ENCODE measurements around the gene QRICH1.

DNA sequence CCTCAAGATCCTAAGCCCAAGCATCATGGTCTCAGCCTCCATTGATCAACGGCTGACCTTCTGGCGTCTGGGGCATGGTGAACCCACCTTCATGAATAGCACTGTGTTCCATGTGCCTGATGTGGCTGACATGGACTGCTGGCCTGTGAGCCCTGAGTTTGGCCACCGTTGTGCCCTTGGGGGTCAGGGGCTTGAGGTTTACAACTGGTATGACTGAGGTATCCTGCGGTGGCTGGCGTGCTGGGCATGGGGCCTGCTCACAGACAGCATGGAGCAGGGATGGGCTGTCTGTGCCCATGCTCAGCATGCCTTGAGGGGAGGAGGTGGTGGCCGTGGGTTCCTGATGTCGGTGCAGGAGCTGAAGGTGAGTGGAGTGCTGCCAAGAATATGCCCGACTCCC lies 78.8 kb downstream of the QRICH1 start:
- TF ChIP-seq, protein P1, sequence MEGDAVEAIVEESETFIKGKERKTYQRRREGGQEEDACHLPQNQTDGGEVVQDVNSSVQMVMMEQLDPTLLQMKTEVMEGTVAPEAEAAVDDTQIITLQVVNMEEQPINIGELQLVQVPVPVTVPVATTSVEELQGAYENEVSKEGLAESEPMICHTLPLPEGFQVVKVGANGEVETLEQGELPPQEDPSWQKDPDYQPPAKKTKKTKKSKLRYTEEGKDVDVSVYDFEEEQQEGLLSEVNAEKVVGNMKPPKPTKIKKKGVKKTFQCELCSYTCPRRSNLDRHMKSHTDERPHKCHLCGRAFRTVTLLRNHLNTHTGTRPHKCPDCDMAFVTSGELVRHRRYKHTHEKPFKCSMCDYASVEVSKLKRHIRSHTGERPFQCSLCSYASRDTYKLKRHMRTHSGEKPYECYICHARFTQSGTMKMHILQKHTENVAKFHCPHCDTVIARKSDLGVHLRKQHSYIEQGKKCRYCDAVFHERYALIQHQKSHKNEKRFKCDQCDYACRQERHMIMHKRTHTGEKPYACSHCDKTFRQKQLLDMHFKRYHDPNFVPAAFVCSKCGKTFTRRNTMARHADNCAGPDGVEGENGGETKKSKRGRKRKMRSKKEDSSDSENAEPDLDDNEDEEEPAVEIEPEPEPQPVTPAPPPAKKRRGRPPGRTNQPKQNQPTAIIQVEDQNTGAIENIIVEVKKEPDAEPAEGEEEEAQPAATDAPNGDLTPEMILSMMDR (IDR thresholded peaks at IDR 0.05), result no peak
- no peak for TF ChIP-seq POLR2A (IDR thresholded peaks at IDR 0.05)

All from testis (tissue), 2 donors.